GM18907 (cell line): ENCODE data around the gene RAP1GAP2.
"Not testable (repeated sequence)": the region's sequence is repeated elsewhere in the genome, so short reads cannot be mapped to it uniquely, and the experiment has no call there.

Experiments
- ATAC-seq: cut with Tn5 transposase; IDR thresholded peaks from one replicate; pipeline ENCODE4 v1.9.1; 2021; ENCODE audit warnings: mild to moderate bottlenecking, moderate library complexity; ENCODE audit not compliant: unreplicated experiment

The RAP1GAP2 gene

DNA sequence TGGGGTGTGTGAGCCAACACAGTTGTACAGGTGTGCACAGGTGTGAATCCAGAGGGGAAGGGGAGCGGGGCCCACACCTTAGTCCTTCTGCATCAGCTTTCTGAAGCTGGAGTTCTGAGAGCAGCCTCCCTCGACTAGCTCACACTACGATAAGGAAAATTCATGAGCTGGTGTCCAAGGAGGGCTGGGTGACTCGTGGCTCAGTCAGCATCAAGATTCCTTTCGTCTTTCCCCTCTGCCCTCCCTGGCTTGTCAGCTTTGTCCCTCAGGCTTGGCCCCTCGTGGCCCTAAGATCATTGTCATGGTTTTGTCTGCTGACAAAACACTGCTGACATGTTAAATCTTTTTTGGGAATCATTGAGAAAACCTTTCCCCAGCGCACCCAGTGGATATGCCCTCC is 219.7 kb downstream of the RAP1GAP2 start:
- ATAC-seq: no peak

- ATAC-seq: no peak
Measured at GRCh38 chr17:3017936-3018335, 221.7 kb downstream of the RAP1GAP2 start.

DNA sequence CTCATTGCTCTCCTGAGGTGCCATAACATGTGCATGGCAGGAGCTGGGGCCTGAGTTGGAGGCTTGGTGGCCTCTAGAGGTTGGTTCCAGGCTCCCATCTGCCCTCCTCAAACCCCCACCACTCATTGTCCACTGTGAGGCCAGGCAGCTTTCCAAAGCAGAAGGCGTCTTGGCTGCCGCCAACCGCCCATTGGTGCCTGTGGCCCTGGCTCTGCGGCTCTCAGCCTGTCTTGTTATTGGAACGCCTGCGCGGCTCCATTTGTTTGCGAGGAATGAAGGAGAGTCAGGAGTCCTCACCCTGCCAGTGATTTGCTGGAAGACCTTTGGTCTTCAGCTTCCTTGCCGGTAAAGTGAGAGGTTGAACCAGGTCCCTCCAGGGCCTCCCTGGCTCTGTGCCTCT is 223.5 kb downstream of the RAP1GAP2 start:
- no peak for ATAC-seq

GRCh38 chr17:3020381-3020780 is 224.1 kb downstream of the RAP1GAP2 start:
- ATAC-seq: no peak

- no peak for ATAC-seq
Measured at GRCh38 chr17:3022197-3022596, 226.0 kb downstream of the RAP1GAP2 start.

- no peak for ATAC-seq
Measured at GRCh38 chr17:3024346-3024745, 228.1 kb downstream of the RAP1GAP2 start.

DNA sequence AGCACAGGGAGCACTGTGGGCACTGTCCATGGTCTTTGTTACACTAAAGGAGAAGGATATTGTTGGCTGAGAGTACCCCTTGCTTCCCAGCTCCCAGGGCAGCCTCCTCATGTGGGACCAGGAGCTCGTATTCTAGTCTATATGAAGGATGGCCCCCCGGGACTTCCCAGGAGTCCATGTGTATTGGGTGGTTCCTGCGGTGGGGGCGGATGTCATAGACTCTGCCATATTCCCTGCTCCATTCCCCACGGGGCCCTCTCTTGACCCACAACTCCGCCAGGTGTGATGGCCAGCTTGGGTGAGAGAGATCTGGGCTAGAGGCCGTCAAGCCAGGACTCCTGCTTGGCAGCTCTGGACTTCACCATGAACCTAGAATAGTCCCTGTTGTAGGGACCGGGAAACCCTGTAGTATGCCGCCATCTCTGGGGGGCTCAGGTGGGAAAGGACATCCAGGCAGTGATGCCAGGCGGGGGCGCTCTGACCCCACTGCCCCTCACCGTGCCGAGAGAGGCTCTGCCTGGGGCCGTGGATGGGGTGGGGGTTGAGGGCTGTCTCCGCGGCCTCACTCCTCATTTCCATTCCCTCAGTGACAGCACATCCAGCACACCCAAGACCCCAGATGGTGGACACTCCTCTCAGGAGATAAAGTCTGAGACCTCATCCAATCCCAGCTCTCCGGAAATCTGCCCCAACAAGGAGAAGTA is 229.3 kb downstream of the RAP1GAP2 start:
- no peak for ATAC-seq

- ATAC-seq: no peak
Measured at GRCh38 chr17:3026125-3026855, 230.1 kb downstream of the RAP1GAP2 start.

- ATAC-seq: no peak
Measured at GRCh38 chr17:3026856-3027751, 230.9 kb downstream of the RAP1GAP2 start.

DNA sequence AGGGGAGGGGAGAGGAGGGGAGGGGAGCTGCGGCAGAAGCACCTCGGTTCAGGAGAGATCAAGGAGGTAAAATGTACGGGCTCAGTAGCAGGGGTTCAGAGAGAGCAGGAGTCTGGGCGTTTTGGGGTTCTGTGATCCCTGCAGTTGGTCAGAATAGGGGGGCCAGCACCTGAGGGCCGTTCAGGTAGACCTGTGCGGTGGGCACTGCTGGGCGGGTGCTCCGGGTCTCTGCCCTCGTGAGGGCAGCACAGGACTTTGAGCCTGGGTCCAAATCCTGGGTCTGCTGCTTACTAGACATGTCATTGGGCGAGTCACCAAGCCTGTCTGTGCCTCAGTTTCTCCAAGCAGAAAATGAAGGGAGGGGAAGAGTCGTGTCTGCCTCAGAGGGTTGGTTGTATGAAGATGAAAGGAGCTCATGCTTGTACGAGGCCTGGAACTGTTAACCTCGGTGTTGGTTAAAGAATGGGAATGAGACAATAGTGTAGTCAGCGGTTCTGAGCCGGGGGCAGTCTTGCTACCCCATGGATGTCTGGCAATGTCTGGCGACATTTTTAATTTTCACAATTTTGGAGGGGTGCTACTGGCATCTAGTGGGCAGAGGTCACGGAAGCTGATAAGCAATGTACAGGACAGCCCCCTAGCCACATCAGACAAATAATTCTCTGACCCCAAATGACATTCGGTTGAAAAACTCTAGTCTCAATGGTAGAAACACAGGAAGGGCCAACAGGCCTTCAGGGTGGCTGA is 231.7 kb downstream of the RAP1GAP2 start:
- no peak for ATAC-seq

DNA sequence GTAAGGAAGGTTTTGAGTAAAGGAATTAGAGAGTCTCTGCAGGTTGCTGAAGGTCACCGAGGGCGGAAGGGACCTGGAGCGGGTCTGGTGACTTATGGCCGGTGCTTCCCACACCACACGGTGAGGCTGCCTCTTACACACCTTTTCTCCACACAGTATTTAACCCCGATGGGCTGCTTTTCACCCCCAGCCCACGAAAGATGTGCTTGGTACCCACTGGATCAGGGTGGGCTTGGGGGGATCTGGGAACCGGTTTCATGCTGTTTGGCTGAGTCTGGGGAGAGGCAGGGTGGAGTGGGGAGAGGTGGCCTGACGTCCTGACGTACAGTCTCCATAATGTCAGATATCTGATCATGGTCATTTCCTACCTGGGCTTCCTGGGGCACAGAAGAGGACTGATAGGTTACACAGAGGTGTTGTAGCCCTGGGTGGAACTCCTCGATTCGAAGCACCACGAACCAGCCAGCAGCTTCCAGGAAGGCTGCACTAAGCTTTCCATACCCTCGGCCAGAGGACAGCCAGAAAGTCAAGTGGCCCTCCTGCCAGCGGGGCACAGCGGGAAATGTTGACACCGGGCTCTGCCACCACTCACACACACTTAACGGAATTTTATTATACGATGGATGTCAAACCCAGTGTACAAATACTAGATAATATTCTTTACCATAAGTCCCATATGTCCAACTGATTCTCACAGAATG is 233.1 kb downstream of the RAP1GAP2 start:
- ATAC-seq: no peak

GRCh38 chr17:3030096-3030495 is 233.9 kb downstream of the RAP1GAP2 start:
- ATAC-seq: no peak

GRCh38 chr17:3030852-3031470 is 234.7 kb downstream of the RAP1GAP2 start:
- ATAC-seq: not testable (repeated sequence)

- no peak for ATAC-seq
Measured at GRCh38 chr17:3032258-3033247, 236.3 kb downstream of the RAP1GAP2 start.

- no peak for ATAC-seq
Measured at GRCh38 chr17:3033248-3033640, 237.0 kb downstream of the RAP1GAP2 start.

- no peak for ATAC-seq
Measured at GRCh38 chr17:3033741-3034577, 237.7 kb downstream of the RAP1GAP2 start.

GRCh38 chr17:3034578-3034920 is 238.3 kb downstream of the RAP1GAP2 start:
- ATAC-seq: no peak
